HEK293T (cell line): ENCODE results near the gene SCGB3A1.

Experiments used
- ARNT ChIP-seq: fragments of 450-650 bp; IDR thresholded peaks from 2 replicates; pipeline ENCODE4 v1.6.1; 2017; ENCODE audit warnings: mild to moderate bottlenecking
- BHLHE40 ChIP-seq: fragments of 450-650 bp; IDR thresholded peaks from 2 replicates; pipeline ENCODE4 v1.6.1; 2016; ENCODE audit warnings: mild to moderate bottlenecking, moderate library complexity, borderline replicate concordance
- ELF4 ChIP-seq: fragments of 450-650 bp; IDR thresholded peaks from 2 replicates; pipeline ENCODE4 v1.6.1; 2017; ENCODE audit warnings: antibody characterized with exemption
- FOXA1 ChIP-seq: fragments of 450-650 bp; IDR thresholded peaks from 2 replicates; pipeline ENCODE4 v1.6.1; 2016; ENCODE audit warnings: mild to moderate bottlenecking
- FOXK2 ChIP-seq: fragments of 450-650 bp; IDR thresholded peaks from 2 replicates; pipeline ENCODE4 v1.6.1; 2016; ENCODE audit warnings: mild to moderate bottlenecking
- FOXM1 ChIP-seq: fragments of 450-650 bp; IDR thresholded peaks from 2 replicates; pipeline ENCODE4 v1.6.1; 2017; ENCODE audit warnings: mild to moderate bottlenecking, borderline replicate concordance
- HDGF ChIP-seq: fragments of 450-650 bp; IDR thresholded peaks from 2 replicates; pipeline ENCODE4 v1.6.1; 2017; ENCODE audit warnings: antibody characterized with exemption, borderline replicate concordance
- L3MBTL2 ChIP-seq: fragments of 450-650 bp; conservative IDR thresholded peaks from 2 replicates; pipeline ENCODE4 v1.6.1; 2016; ENCODE audit warnings: mild to moderate bottlenecking
- NFRKB ChIP-seq: fragments of 450-650 bp; IDR thresholded peaks from 2 replicates; pipeline ENCODE4 v1.6.1; 2016; ENCODE audit warnings: mild to moderate bottlenecking, moderate library complexity
- SP1 ChIP-seq: fragments of 450-650 bp; IDR thresholded peaks from 2 replicates; pipeline ENCODE4 v1.6.1; 2017
- SUZ12 ChIP-seq: fragments of 450-650 bp; IDR thresholded peaks from 2 replicates; pipeline ENCODE4 v1.6.1; 2016; ENCODE audit warnings: mild to moderate bottlenecking
- TARDBP ChIP-seq: fragments of 450-650 bp; IDR thresholded peaks from 2 replicates; pipeline ENCODE4 v1.6.1; 2016
- ZNF384 ChIP-seq: fragments of 450-650 bp; IDR thresholded peaks from 2 replicates; pipeline ENCODE4 v1.6.1; 2016
- TF ChIP-seq, protein P1 (sequence below): fragments of 450-650 bp; IDR thresholded peaks from 2 replicates; pipeline ENCODE4 v1.6.1; 2016

DNA sequence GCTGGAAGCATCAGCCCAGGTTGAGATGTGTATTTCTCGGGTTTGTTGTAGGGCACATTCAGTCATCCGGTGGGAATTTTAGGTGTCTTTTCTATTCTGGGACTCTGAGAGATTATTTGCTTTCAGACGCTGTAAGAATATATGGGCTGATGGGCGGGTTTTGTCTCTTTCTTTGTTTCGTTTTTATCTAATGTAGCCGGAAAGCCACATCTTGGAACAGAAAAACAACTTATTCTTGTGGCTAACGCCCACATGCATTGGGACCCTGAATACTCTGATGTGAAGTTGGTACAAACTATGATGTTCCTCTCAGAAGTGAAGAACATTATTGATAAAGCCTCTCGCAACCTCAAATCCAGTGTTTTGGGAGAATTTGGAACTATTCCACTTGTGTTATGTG, 22.4 kb downstream of the SCGB3A1 start:
- TF ChIP-seq, protein P1, sequence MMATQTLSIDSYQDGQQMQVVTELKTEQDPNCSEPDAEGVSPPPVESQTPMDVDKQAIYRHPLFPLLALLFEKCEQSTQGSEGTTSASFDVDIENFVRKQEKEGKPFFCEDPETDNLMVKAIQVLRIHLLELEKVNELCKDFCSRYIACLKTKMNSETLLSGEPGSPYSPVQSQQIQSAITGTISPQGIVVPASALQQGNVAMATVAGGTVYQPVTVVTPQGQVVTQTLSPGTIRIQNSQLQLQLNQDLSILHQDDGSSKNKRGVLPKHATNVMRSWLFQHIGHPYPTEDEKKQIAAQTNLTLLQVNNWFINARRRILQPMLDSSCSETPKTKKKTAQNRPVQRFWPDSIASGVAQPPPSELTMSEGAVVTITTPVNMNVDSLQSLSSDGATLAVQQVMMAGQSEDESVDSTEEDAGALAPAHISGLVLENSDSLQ, result no peak
- no peak for TF ChIP-seq NFRKB
- TF ChIP-seq L3MBTL2, result no peak
- TF ChIP-seq SP1, result no peak
- no peak for TF ChIP-seq HDGF
- no peak for TF ChIP-seq BHLHE40
- TF ChIP-seq TARDBP, result no peak
- no peak for TF ChIP-seq SUZ12
- TF ChIP-seq ARNT, result no peak
- TF ChIP-seq ELF4, result no peak
- TF ChIP-seq FOXA1, result no peak
- no peak for TF ChIP-seq FOXM1
- TF ChIP-seq FOXK2, result no peak
- no peak for TF ChIP-seq ZNF384
